BLaER1 (cell line): ENCODE measurements around the gene TPRA1.

Experiments used
- H3K27ac ChIP-seq: shearing (Covaris generic); formaldehyde crosslinking; 2 replicates; pipeline ENCODE4 v1.8.1; 2022
- H3K27me3 ChIP-seq: shearing (Covaris generic); formaldehyde crosslinking; 2 replicates; pipeline ENCODE4 v1.8.1; 2022
- H3K36me3 ChIP-seq: shearing (Covaris generic); formaldehyde crosslinking; 2 replicates; pipeline ENCODE4 v1.8.1; 2022
- H3K4me1 ChIP-seq: shearing (Covaris generic); formaldehyde crosslinking; 2 replicates; pipeline ENCODE4 v1.8.1; 2022
- H3K4me2 ChIP-seq: shearing (Covaris generic); formaldehyde crosslinking; 2 replicates; pipeline ENCODE4 v1.8.1; 2022
- H3K4me3 ChIP-seq: shearing (Covaris generic); formaldehyde crosslinking; 2 replicates; pipeline ENCODE4 v1.8.1; 2022
- H3K9ac ChIP-seq: shearing (Covaris generic); formaldehyde crosslinking; 2 replicates; pipeline ENCODE4 v1.8.1; 2022
- H3K9me3 ChIP-seq: shearing (Covaris generic); formaldehyde crosslinking; 2 replicates; pipeline ENCODE4 v1.8.1; 2022
- H4K20me1 ChIP-seq: shearing (Covaris generic); formaldehyde crosslinking; 2 replicates; pipeline ENCODE4 v1.8.1; 2022
- Cebpa-rat ChIP-seq: shearing (Covaris generic); IDR thresholded peaks from 2 replicates; pipeline ENCODE4 v1.8.1; 2022

TPRA1 gene

DNA sequence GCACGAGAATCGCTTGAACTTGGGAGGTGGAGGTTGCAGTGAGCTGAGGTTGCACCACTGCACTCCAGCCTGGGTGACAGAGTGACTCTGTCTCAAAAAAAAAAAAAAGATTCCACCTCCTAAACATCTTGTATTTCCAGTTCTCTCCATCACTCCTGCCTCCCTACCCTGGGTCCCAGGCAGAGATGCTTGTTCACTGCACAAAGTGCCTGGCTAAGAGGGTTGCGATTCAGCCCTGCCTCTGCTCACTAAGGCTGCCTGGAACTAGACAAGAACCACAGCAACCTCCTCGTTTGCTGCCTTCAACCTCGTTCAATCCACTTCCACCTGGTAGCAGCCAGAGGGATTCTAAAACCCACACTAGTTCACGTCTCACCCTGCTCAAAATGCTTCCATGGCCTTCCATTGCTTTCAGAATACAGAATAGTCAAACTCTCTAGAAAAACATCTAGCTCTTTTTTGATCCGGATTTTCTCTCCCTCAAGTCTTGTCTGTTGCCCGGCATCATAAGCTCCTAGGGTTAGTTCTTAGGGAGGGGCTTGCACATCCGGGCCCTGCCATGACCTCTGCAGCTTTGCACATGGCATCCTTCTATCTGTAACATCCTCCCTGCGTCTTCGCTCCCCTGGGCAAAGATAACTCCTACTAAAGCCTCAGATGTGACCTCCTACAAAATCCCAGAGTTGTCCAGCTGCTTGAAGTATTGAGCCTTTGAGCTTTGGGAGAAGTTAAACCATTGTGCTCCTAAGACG lies 6.7 kb upstream of the TPRA1 start:
- no peak for TF ChIP-seq Cebpa-rat
- Histone ChIP-seq H3K9ac (peak overlapping the region; percentile 99; the same call in 1 of the 2 replicates), H4K20me1 (peaks cover 10% of the 10 kb centered on the region), H3K36me3 (peaks cover 31% of the 10 kb centered on the region), H3K27me3 (no peaks in the 10 kb centered on the region), H3K27ac (peak overlapping the region; percentile 99), H3K4me3 (peak overlapping the region; percentile 84), H3K4me1 (peaks cover 51% of the 10 kb centered on the region), H3K9me3 (no peaks in the 10 kb centered on the region), H3K4me2 (peak overlapping the region; percentile 96)

DNA sequence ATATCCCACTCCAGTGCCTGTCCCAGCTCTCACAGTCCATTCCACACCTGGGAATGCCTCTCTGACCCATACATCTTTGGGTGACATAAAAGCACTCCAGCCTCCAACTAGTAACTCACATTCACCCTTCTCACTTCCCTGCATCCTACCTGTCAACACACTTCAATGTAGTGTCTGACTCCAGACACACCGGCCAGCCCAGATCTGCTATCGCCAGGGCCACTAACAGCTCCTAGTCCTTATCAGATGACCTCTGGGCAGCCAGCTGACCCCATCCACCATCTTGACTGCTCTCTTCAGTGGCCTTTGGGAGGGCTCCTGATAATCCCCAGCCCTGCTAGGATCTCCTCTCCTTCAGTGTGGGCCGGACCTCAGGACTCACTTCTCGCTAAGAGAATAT lies 4.8 kb upstream of the TPRA1 start:
- Histone ChIP-seq H3K9ac (no peak overlapping the region), H3K27ac (no peak overlapping the region), H3K9me3 (no peaks in the 10 kb centered on the region), H3K4me1 (peaks cover 44% of the 10 kb centered on the region), H3K4me2 (no peak overlapping the region), H3K4me3 (no peak overlapping the region), H4K20me1 (peaks cover under 1% of the 10 kb centered on the region), H3K36me3 (peaks cover 12% of the 10 kb centered on the region), H3K27me3 (no peaks in the 10 kb centered on the region)
- no peak for TF ChIP-seq Cebpa-rat

DNA sequence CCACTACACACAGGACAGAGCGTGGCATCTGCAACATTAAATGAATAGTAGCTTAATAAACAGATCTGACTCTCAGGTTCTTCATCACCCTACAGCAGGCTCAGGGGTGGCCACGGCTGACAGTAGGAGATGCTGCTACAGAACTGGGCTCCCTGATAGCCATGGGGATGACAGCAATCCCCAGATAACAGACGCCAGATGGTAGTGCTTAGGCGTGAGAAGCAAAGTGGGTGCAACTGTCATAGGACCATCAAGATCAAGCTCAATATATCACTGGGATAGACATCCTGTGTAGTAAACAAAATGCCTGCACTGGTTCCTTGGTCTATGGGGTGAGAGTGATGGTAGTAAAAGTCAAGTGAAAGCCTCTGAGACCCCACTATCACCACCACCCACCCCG lies 2.6 kb upstream of the TPRA1 start:
- Histone ChIP-seq H3K4me1 (peaks cover 39% of the 10 kb centered on the region), H4K20me1 (peaks cover 22% of the 10 kb centered on the region), H3K9me3 (no peaks in the 10 kb centered on the region), H3K27ac (no peak overlapping the region), H3K9ac (no peak overlapping the region), H3K4me3 (no peak overlapping the region), H3K36me3 (no peaks in the 10 kb centered on the region), H3K27me3 (no peaks in the 10 kb centered on the region), H3K4me2 (no peak overlapping the region)
- TF ChIP-seq Cebpa-rat = no peak

DNA sequence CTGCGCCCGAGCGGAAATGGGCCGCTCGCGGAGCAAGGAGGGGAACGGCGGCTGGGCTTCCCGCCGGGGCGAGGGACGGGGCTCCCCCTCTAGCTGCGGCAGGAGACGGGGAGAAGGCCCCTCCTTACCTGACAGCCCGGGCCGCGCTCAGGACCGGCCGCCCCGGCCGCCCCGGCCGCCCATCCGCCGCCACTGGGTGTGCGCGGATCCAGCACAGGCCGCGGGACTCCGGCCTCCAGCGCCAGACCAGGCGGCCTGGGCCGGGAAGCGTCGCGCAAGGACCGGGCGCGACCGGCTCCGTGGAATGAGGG lies 296 bp downstream of the TPRA1 start:
- no peaks in the 10 kb centered on the region for H3K27me3 ChIP-seq
- peak overlapping the region; percentile 94 for H3K27ac ChIP-seq
- peak overlapping the region; percentile 100 for H3K4me2 ChIP-seq
- TF ChIP-seq Cebpa-rat = no peak
- H3K9ac ChIP-seq = peak overlapping the region; percentile 95
- H3K36me3 ChIP-seq = peaks cover 27% of the 10 kb centered on the region
- peak overlapping the region; percentile 99 for H3K4me3 ChIP-seq
- H3K9me3 ChIP-seq = no peaks in the 10 kb centered on the region
- peaks cover 52% of the 10 kb centered on the region for H4K20me1 ChIP-seq
- H3K4me1 ChIP-seq = peaks cover 39% of the 10 kb centered on the region

DNA sequence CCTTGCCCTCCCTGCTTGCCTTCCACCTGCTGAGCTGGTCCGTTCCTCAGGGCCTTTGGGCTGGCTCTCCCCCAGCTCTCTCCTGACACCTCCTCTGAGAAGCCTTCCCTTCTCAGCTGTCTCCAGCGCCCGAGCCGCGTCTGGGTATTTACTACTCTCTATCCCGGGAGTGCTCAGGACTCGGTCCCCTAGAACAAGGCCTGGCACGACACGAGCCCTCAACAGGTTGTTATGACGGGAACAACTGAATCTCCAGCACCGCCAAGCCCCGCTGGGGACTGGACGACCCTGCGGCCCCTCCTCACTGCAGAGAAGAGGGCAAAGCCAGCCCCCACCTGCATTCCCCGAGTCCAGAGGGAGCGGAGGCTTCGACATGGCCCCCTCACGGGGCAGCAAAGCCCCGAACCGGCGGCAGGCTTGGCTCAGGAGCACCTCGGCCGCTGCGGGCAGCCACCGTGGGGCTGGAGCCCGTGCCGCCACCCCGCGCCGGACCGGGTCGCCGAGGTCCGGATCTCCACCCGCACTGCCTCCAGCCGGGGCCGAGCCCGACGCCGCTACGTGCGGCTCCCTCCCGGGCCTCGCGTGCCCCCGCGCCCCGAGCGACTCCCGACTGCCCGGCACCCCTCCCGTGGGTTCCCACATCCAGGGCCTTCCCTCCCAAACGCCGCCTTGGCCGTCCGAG lies 792 bp downstream of the TPRA1 start:
- Histone ChIP-seq H3K9ac (peak overlapping the region; percentile 95), H3K27ac (peak overlapping the region; percentile 94), H4K20me1 (peaks cover 57% of the 10 kb centered on the region), H3K4me3 (peak overlapping the region; percentile 99), H3K9me3 (no peaks in the 10 kb centered on the region), H3K27me3 (no peaks in the 10 kb centered on the region), H3K4me1 (peaks cover 39% of the 10 kb centered on the region), H3K4me2 (peak overlapping the region; percentile 100), H3K36me3 (peaks cover 31% of the 10 kb centered on the region)
- TF ChIP-seq Cebpa-rat = no peak

DNA sequence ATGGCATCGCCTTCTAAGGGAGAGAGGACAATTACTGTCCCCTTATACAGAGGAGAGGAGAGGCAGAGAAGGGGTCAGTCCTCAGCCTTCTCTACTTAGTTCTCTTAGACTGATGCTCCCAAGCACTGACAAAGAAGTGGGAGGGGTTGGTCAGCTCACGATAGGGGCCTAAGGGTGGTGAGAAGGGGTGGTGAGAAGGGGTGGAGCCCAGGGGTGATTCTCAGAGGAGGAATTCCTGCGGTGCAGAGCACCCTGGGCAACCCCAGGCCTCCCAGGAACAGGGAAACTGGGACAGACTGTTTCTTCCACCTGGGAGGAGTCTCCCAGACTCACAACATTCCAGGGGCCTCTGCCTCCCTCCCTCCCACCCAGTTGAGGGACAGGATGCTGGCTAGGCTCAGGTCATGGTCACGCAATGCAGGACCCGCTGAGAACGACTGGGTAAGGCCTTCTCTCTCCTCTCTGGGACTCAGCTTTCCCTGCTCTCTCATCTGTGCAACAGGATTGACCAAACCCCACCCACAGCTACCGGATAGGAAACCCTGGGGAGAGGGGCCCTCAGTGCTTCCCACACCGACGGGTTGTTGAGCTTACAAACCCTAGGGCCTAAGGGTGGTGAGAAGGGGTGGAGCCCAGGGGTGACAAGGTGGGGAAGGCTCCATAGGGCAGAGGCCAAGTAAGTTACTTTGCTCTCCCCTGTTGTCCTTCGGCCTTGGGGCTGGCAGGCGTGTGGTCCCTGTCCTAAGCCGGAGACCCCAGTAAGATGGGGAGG lies 1.5 kb downstream of the TPRA1 start:
- H4K20me1 ChIP-seq = peaks cover 64% of the 10 kb centered on the region
- no peak for TF ChIP-seq Cebpa-rat
- H3K9me3 ChIP-seq = no peaks in the 10 kb centered on the region
- H3K4me3 ChIP-seq = peak overlapping the region; percentile 99
- peak overlapping the region; percentile 95 for H3K9ac ChIP-seq
- H3K4me2 ChIP-seq = peak overlapping the region; percentile 100
- H3K27me3 ChIP-seq = no peaks in the 10 kb centered on the region
- peaks cover 39% of the 10 kb centered on the region for H3K4me1 ChIP-seq
- peaks cover 38% of the 10 kb centered on the region for H3K36me3 ChIP-seq
- H3K27ac ChIP-seq = peak overlapping the region; percentile 94

DNA sequence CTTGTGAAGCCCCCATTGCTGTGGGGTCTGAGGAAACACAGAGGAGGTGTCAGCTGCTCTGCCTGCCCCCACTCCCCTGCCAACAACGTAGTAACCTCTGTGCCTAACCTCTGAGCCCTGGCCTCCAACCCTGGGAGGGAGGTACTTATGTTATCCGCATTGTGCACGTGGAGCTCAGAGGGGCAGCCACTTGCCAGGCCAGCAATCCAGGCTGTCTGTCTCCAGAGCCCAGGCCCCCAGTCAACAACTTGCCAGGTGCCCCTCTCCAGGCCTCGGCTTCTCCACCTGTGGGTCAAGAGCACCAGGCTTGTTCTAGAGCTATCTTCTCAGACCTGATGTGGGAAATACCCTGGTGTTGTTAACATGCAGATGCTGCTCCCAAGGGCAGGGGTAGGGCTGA lies 2.7 kb downstream of the TPRA1 start:
- no peak for TF ChIP-seq Cebpa-rat
- H3K4me1 ChIP-seq = peaks cover 39% of the 10 kb centered on the region
- H4K20me1 ChIP-seq = peaks cover 75% of the 10 kb centered on the region
- H3K4me2 ChIP-seq = peak overlapping the region; percentile 100
- H3K9me3 ChIP-seq = no peaks in the 10 kb centered on the region
- no peaks in the 10 kb centered on the region for H3K27me3 ChIP-seq
- H3K4me3 ChIP-seq = no peak overlapping the region
- H3K36me3 ChIP-seq = peaks cover 38% of the 10 kb centered on the region
- no peak overlapping the region; the same call in 1 of the 2 replicates for H3K27ac ChIP-seq
- H3K9ac ChIP-seq = no peak overlapping the region

DNA sequence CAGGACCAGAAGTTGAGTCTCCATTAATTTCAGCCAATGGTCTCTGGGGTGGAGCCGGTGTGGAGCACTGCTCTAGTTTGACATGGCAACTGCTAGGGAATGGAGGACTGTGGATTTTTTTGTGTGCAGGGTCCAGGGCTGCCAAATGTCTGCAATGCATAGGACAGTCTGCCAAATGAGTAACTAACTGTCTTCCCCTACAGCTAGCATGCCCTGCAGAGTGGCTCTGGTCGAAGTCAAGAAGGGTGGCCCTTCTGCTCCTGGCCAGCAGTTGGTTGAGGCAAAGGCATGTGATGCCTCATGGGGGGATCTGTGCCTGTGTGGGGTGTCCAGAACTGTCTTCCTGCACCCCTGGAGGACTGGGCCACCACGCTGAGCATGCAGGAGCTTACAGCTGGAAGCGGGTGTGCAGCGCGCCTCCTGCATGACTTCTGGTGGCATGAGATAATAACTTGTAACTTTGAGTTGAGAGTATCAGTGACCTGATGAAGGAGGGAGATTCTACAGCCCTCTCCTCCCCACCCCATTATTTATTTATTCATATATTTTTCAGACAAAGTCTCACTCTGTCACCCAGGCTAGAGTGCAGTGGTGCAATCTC lies 4.6 kb downstream of the TPRA1 start:
- peaks cover 94% of the 10 kb centered on the region for H4K20me1 ChIP-seq
- peaks cover 43% of the 10 kb centered on the region for H3K36me3 ChIP-seq
- H3K4me2 ChIP-seq = no peak overlapping the region
- H3K4me3 ChIP-seq = no peak overlapping the region
- TF ChIP-seq Cebpa-rat = no peak
- H3K4me1 ChIP-seq = peaks cover 41% of the 10 kb centered on the region
- no peak overlapping the region for H3K9ac ChIP-seq
- no peaks in the 10 kb centered on the region for H3K27me3 ChIP-seq
- H3K27ac ChIP-seq = no peak overlapping the region
- no peaks in the 10 kb centered on the region for H3K9me3 ChIP-seq

DNA sequence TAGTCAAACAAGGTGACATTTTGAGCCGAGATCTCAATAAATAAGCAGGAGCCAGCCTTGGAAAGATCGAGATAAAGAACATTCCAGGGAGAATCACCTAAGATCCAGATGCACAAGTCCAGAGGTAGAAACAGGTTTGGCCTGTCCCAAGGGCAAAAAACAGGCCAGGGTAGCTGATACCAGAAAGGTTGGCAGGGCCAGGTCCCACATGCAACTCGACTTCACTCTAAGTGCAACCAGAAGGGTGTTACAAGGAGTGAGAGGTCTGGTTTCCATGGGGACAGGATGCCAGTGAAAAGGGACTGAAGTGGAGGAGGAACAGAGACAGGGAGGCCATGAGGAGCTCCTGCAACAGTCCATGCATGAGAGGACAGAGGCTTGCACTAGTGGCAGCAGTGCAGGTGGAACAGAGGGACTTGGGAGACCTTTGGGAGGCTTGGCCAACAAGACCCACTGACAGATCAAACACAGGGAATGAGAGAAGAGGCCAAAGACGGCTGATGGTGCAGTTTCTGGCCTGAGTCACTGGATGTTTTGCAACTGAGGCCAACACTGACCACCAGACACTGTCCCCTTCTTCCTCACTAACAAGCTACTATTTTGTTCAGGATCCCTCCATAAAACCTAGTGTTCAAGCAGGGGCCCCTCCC lies 5.2 kb downstream of the TPRA1 start:
- Histone ChIP-seq H3K36me3 (peaks cover 49% of the 10 kb centered on the region), H3K4me2 (no peak overlapping the region), H3K27ac (no peak overlapping the region), H3K27me3 (no peaks in the 10 kb centered on the region), H4K20me1 (peaks cover 99% of the 10 kb centered on the region), H3K4me3 (no peak overlapping the region), H3K9ac (no peak overlapping the region), H3K9me3 (no peaks in the 10 kb centered on the region), H3K4me1 (peaks cover 47% of the 10 kb centered on the region)
- no peak for TF ChIP-seq Cebpa-rat
